ENCODE measurements around the gene MLXIPL. TPM values are rescaled to one million over a fixed set of nuclear protein-coding genes. Genes with fewer than 3 reads are reported as not detected.
A peak's percentile ranks its signal among the peaks of the same experiment; 100 is the strongest.
"Not testable (repeated sequence)": the region's sequence is repeated elsewhere in the genome, so short reads cannot be mapped to it uniquely, and the experiment has no call there.

MLXIPL gene
- total RNA-seq, 1 donor from 2014 or later: not detected

GRCh38 chr7:73613954-73614735, 10.2 kb downstream of the MLXIPL start:
- no peak for DNase-seq (ENCODE audit: low read depth in 2 of 2)

GRCh38 chr7:73612598-73613269, 11.6 kb downstream of the MLXIPL start:
- DNase-seq (ENCODE audit: low read depth in 2 of 2): peak in 1 of 2 donors; percentile 46

- DNase-seq (ENCODE audit: low read depth in 2 of 2): no peak
Measured at GRCh38 chr7:73611017-73611555, 13.2 kb downstream of the MLXIPL start.

GRCh38 chr7:73610105-73610504, 14.2 kb downstream of the MLXIPL start:
- no peak for DNase-seq (ENCODE audit: low read depth in 2 of 2)

GRCh38 chr7:73607692-73607983, 16.7 kb downstream of the MLXIPL start:
- not testable (repeated sequence) for DNase-seq (ENCODE audit: low read depth in 2 of 2)

DNA sequence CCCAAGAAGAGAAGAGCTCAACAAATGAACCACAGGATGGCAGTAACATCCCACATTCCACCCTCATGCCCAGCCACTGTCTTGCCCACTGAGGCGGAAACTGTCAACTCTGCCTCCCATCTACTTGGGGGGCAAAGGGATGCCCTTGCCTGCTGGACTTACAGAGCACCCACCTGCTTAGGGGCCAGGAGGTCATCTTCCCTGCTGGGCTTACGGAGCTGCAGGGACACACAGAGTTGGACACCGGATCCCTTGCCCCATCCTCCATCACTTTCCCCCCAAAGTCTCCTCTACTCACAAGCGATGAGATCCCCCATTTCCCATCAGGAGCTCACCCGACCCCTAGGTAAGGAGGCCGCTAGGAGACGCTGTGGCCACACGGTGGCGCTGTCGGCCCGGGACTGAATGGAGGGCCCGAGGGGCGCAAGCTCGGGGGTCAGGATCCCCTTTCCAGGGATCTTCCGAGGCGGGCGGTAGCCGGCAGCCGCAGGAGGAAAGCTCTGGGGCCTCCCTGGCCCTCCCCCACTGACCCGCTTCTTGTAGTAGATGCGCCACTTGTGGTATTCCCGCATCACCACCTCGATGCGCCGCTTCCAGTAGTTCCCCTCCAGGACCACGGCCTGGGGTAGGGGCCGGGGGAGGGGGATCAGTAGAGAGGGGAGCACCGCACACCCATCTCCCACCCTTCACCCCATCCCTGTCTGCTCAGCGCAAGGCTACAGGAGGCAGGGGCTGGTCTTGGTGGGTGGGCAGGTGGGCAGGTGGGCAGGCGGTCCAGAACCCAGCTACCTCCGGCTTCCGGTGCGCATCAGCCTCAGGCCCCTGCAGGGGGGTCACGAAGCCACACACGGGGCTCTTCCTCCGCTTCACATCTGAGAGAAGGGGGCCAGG, 17.3 kb downstream of the MLXIPL start:
- DNase-seq (ENCODE audit: low read depth in 2 of 2): peak in 1 of 2 donors; percentile 33

DNA sequence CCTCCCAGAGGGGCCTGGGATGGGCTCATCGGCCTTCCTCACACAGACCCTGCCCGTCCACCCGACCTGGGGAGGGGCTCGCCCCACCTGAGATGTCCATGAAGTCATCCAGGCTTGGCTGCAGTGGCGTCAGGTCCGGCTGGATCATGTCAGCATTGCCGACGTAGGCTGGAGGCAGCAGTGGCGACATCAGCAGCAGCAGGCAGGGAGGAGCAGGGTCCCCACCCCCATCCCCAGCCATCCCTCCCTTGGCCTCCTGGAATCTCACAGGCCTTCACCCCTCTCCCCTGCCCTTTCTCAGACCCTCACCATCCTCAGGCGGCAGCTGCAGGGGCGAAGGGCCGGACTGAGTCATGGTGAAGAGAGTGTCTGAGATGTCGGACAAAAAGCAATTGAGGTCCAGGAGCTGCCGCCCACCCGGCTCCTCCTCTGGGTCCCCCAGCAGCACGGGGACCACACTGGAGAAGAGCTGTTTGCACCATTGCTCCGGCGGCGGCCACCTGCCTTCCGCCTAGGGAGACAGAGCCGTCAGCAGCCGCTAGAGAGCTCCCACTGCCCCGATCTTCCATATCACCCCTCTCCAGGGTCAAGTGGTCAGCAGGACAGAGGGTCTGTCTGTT, 18.6 kb downstream of the MLXIPL start:
- DNase-seq (ENCODE audit: low read depth in 2 of 2): no peak

DNA sequence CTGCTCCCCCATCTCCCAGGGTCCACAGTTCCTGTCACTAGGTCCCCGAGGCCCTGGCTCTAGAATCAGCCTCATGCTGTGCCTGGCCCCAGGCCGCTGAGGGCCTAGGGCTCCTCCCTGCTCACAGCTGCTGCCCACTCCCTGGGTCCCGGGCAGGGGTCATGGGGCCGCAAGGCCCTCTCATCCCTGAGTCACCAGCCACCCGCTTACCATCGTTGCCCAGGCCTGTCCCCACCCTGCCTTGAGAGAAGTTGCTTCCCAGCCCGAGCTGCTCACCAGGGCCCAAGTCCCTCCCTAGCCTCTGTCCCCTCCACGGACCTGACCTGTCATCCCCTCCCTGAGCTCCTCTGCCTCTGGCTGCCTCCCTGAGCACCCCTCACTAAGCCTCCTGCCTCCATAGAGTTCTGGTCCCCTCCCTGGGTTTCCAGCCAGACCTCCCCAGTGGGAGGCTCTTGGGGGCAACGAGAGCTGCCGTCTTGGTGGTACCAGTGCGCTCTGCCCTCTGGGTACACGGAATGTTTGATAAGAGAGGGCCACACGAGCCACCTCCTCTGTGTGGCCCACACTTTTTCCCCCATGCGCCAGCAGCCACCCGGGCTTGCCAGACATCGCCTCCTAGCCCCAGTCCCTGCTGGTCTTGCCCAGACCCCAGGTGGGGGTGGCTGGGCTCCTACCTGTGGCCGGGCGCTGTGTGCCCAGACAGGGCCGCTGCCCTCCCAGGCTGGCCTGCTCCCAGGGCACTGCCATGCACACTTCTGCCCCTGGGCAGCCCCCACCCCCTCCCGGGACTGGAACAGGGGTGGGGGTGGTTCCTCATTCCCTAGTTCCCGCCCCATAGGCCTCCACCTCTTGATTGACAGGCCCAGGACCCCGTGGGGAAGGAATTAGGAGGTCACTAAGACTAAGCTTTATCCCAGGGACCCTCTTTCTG, 21.3 kb downstream of the MLXIPL start:
- no peak for DNase-seq (ENCODE audit: low read depth in 2 of 2)

GRCh38 chr7:73599916-73600315, 24.4 kb downstream of the MLXIPL start:
- DNase-seq (ENCODE audit: low read depth in 2 of 2): no peak

DNA sequence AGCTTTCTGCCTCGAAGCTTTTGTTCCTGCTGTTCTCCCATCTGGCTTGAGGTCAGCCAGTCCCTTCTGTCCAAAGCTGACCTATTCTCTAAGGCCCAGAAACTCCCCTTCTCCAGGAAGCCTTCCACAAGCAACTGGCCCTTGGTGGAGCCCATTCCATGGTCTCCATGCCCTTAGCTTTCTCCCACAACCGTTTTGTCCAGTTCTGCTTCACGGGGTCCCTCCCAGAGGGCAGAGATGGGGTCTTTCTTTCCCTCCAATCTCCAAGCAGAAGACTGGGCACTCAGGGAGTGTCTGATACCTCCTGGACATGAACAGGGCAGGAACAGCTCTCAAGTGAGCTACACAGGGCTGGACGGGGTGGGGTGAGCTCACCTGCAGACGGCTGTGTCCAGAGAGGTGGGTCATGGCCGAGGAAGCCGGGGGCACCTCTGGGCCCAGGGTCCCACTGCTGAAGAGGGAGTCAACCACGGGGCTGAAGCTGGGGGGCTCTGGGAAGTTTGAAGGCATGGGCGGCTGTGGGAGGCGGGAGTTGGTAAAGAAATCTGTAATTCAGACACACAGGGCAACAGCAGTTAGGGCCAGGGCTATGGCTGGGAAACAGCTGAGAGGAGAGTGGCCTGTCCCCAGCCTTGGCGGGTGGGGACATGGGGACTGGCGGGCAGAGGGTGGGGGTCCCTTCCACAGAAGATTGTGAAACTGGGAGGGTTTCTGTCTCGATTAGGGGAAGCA, 25.0 kb downstream of the MLXIPL start:
- DNase-seq (ENCODE audit: low read depth in 2 of 2): no peak

DNA sequence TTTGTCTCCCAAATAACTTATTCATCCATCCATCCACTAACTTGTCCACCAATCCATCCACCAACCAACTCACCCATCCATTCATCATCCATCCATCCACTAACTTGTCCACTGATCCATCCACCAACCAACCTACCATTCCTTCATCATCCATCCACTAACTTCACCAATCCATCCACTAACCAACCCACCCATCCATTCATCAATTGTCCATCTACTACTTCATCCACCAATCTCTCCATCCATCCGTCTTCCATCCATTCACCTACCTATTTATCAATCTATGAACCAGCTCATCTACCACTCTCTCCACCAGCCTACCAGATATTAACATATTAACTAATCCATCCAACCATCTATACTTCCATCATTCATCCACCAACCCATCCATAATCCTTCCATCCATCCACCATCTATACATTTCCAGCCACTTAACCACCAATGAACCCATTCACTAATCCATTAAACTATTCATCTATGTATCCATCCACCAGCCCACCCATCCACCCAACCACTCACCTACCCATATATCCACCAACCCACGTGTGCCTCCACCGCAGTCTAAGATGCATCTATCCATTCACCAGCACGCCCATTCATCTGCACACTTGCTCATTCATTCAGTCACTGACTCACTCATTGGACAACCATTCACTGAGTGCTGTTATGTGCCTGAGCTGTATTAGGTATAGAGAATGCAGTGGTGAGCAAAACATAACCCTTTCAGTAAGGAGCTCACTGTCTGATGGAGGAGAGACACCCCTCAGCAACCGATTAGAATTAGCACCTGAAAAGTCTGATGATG, 26.1 kb downstream of the MLXIPL start:
- no peak for DNase-seq (ENCODE audit: low read depth in 2 of 2)

DNA sequence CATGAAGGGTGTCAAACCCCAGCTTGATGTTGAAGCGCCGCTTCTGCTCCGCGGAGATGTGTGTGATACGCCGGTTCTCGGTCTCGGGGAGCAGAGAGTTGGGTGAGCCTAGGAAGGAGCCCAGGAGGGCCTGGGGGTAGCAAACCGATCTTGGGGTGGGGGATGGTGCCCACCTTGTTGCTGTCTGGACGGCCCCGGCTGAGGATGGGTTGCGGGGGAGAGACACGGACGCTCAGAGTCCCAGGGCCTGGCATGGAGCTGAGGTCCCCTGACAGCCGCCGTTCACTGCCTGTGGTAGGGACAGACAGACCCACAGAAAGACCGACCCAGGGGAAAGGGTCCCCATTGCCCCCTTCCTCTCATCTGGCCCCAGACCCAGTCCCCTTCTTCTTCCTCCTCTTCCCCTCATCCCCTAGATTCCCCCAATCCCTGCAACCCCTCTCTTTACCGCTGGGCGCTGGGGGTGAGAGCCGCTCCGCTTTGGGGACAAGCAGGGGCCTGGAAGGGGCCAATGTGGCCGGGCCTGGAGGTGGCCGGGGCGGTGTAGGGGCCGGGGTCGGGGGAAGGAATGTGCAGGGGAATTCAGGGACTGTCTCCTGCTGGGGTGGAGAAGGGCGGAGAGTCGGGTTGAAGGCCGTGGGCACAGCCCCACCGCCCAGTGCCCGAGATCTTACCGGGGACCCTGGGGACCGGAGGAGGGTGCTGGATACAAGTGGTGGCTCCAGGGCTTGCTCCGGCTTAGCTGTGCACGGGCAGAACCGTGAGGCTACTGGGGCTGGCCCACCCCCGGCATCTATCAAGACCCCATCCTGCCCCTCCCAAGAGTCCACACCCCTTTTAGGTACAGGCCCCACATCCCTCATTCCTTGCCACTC, 27.9 kb downstream of the MLXIPL start:
- DNase-seq (ENCODE audit: low read depth in 2 of 2): no peak

DNA sequence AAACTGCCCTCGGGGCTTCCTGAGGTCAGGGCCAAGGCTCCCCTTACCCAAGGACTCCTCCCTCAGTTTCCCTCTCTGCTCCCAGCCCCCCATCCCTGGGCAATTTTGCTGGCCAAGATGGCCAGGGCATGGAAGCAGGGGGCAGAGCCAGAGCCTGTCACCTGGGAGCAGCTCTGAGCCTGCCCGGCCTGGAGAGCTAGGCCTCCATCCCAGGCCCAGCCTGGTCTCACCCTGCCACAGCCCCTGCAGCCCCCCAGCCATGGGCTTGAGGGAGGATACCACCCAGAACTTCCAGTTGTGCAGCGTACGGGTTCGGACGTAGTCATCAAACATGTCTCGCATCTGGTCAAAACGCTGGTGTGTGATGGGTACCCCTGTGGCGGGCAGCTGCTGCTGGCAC, 29.0 kb downstream of the MLXIPL start:
- DNase-seq (ENCODE audit: low read depth in 2 of 2): no peak

DNA sequence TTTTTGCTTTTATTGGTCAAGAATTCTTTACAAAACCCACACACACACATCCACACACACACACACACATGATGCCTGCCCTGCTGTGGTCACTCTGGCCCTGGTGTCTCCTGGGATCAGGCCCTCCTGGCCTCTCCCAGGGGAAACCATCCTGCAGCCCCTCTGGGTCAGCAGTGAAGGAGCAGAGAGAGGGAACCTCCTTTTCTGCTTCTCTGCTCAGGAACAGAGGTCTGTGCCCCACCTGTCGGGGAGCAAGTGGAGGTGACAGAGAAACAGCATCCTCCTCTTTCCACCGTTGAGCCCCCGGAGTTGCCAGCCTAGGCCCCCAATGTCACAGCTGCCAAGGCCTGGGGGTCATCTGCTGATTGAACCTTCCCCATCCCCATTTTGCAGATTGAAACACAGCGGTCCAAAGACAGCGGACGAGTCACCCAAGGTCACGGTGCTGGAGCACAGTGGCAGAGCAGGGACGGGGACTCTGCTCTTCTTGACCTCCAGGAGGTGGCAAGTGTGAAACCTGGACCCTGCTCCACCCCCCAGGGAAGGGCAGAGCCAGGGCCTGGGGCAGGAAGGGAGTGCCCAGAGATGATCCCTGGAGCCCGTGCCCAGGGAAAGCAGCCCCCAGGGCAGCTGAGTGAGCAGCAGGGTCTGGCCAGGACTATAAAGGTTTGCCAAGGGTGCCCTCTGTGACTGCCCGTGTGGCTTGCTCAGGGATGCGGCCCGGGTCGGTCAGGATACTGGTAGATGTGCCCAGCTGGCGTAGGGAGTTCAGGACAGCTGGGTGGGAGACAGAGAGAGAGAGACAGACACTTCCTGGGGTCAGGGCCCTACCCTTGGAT, 30.9 kb downstream of the MLXIPL start:
- DNase-seq (ENCODE audit: low read depth in 2 of 2): no peak

- DNase-seq (ENCODE audit: low read depth in 2 of 2): no peak
Measured at GRCh38 chr7:73586911-73587310, 37.4 kb downstream of the MLXIPL start.

DNA sequence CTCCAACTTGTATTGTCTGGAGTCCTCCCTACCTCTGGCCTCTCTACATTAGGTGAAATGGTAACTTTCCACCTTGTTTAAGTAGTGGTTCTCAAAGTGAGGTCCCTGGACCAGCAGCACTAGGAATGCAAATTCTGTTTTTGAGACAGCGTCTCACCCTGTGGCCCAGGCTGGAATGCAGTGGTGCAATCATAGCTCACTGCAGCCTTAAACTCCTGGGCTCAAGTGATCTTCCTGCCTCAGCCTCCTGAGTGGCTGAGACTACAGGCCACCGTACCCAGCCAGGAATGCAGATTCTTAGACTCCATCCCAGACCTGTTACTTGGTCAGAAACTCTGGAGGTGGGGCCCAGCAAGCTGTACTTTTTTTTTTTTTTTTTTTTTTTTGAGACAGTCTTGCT, 39.1 kb downstream of the MLXIPL start:
- DNase-seq (ENCODE audit: low read depth in 2 of 2): no peak

GRCh38 chr7:73582664-73583202, 41.6 kb downstream of the MLXIPL start:
- no peak for DNase-seq (ENCODE audit: low read depth in 2 of 2)
